HCT116 (cell line): ENCODE results near the gene AOPEP. TPM values are rescaled to one million over a fixed set of nuclear protein-coding genes. Genes with fewer than 3 reads are reported as not detected.

ENCODE experiments used
- ATAC-seq: fragments of 200-7000 bp; cut with Tn5 transposase; 2 replicates; pipeline ENCODE4 v1.9.1; 2020; ENCODE audit warnings: mild to moderate bottlenecking, moderate library complexity
- BruUV-seq: library from RNA; stranded (reverse); fragments of 400-500 nt; replicated peaks from 2 replicates; lab custom pipeline; 2021; lab: Mats Ljungman, UMichigan
- CTCF ChIA-PET: fragments of 300-600 bp; sonication (Branson Sonifier 250); formaldehyde crosslinking; loops from one replicate; lab custom pipeline; 2021; ENCODE audit warnings: antibody characterized with exemption; lab: Charles Lee
- POLR2A ChIA-PET: fragments of 300-600, 350-600 bp; sonication (Branson Sonifier 250); formaldehyde crosslinking; loops from one replicate; lab custom pipeline; 2021; ENCODE audit warnings: antibody characterized with exemption; lab: Charles Lee
- RAD21 ChIA-PET, 2 experiments: fragments of 300-600 bp; sonication (Branson Sonifier 250); formaldehyde crosslinking; loops; one replicate each; lab custom pipeline; 2023; ENCODE audit warnings: low total read pairs in 2 of 2; ENCODE audit not compliant: uncharacterized antibody in 2 of 2, unreplicated experiment in 2 of 2, low non-redundant PET in 1 of 2; lab: Charles Lee
- DNase-seq: peaks from one replicate; pipeline ENCODE4 v3.0.0-alpha.2; 2010; ENCODE audit warnings: low read depth, low spot score
- H2AFZ ChIP-seq: fragments of 200-600 bp; shearing (Covaris generic), sonication (generic); 2 replicates; pipeline ENCODE4 v1.6.1; 2017; ENCODE audit warnings: low read depth, mixed run types, mixed read lengths, antibody characterized with exemption, low read length; ENCODE audit not compliant: poor library complexity, severe bottlenecking
- H3K27ac ChIP-seq: 2 replicates; pipeline ENCODE4 v1.5.1; 2012; ENCODE audit warnings: low read depth, low read length
- H3K27me3 ChIP-seq: fragments of 200-600 bp; sonication (generic); 2 replicates; pipeline ENCODE4 v1.6.1; 2016; ENCODE audit warnings: mixed run types, low read length, mixed read lengths; ENCODE audit not compliant: insufficient read depth
- H3K36me3 ChIP-seq, 2 experiments: fragments of 200-500 bp in 1 of 2; fragments of 200-600 bp in 1 of 2; sonication (Bioruptor generic) in 1 of 2; sonication (generic) in 1 of 2; 2 replicates each; pipeline versions ENCODE4 v1.5.1 to v1.6.1; 2014 to 2016; ENCODE audit warnings: low read length in 2 of 2, inconsistent platforms in 1 of 2, mixed read lengths in 1 of 2, mixed run types in 1 of 2; ENCODE audit not compliant: insufficient read depth in 2 of 2, control insufficient read depth in 1 of 2
- H3K4me1 ChIP-seq, 2 experiments: fragments of 200-600 bp in 1 of 2; sonication (generic) in 1 of 2; 2 replicates each; pipeline versions ENCODE4 v1.5.1 to v1.6.1; 2012 to 2017; ENCODE audit warnings: low read length in 2 of 2, inconsistent platforms in 1 of 2, mild to moderate bottlenecking in 1 of 2, mixed read lengths in 1 of 2, mixed run types in 1 of 2, moderate library complexity in 1 of 2; ENCODE audit not compliant: insufficient read depth in 2 of 2, control insufficient read depth in 1 of 2
- H3K4me2 ChIP-seq: fragments of 200-600 bp; sonication (generic); 2 replicates; pipeline ENCODE4 v1.6.1; 2017; ENCODE audit warnings: mixed run types, low read length, mixed read lengths
- H3K4me3 ChIP-seq, 2 experiments: fragments of 200-600 bp in 1 of 2; sonication (generic) in 1 of 2; replicated peaks in 1 of 2; 2 replicates each; pipeline ENCODE4 v1.5.1; 2011 to 2016; ENCODE audit warnings: low read length in 2 of 2, control low read depth in 1 of 2, low read depth in 1 of 2, mild to moderate bottlenecking in 1 of 2, mixed read lengths in 1 of 2, mixed run types in 1 of 2
- H3K79me2 ChIP-seq: fragments of 200-600 bp; sonication (generic); 2 replicates; pipeline ENCODE4 v1.6.1; 2017; ENCODE audit warnings: mild to moderate bottlenecking, mixed run types, low read length, moderate library complexity, mixed read lengths; ENCODE audit not compliant: insufficient read depth
- H3K9ac ChIP-seq: fragments of 200-600 bp; sonication (generic); 2 replicates; pipeline ENCODE4 v1.6.1; 2016; ENCODE audit warnings: low read length, mixed read lengths
- H3K9me2 ChIP-seq: fragments of 200-600 bp; sonication (generic), shearing (Covaris generic); 2 replicates; pipeline ENCODE4 v1.6.1; 2017; ENCODE audit warnings: mixed run types, mild to moderate bottlenecking, moderate library complexity; ENCODE audit not compliant: insufficient read depth
- H3K9me3 ChIP-seq, 2 experiments: fragments of 200-500 bp in 1 of 2; fragments of 200-600 bp in 1 of 2; sonication (Bioruptor generic) in 1 of 2; sonication (generic) in 1 of 2; 2 replicates each; pipeline ENCODE4 v1.6.1; 2014 to 2017; ENCODE audit warnings: low read length in 2 of 2, mixed read lengths in 2 of 2, inconsistent platforms in 1 of 2, low read depth in 1 of 2, mild to moderate bottlenecking in 1 of 2, mixed run types in 1 of 2, moderate library complexity in 1 of 2; ENCODE audit not compliant: control insufficient read depth in 1 of 2, insufficient read depth in 1 of 2
- H4K20me1 ChIP-seq: fragments of 200-600 bp; sonication (generic), shearing (Covaris generic); 2 replicates; pipeline ENCODE4 v1.6.1; 2017; ENCODE audit warnings: mixed run types, mild to moderate bottlenecking, moderate library complexity; ENCODE audit not compliant: insufficient read depth
- CTCF ChIP-seq, 3 experiments: fragments of 200-600 bp in 1 of 3; sonication (generic) in 1 of 3; IDR thresholded peaks in 2 of 3; conservative IDR thresholded peaks in 1 of 3; 2 replicates each; pipeline ENCODE4 v1.5.1; 2012 to 2017; ENCODE audit warnings: low read depth in 2 of 3, low read length in 2 of 3, antibody characterized with exemption in 1 of 3, borderline replicate concordance in 1 of 3, control low read depth in 1 of 3, mild to moderate bottlenecking in 1 of 3, mixed read lengths in 1 of 3, mixed run types in 1 of 3, moderate library complexity in 1 of 3; ENCODE audit not compliant: insufficient read depth in 1 of 3
- ELF1 ChIP-seq: IDR thresholded peaks from 2 replicates; pipeline ENCODE4 v1.6.1; 2012; ENCODE audit warnings: low read depth, borderline replicate concordance
- EZH2 ChIP-seq: fragments of 200-600 bp; sonication (generic); IDR thresholded peaks from 2 replicates; pipeline ENCODE4 v1.6.1; 2017; ENCODE audit warnings: antibody characterized with exemption, mixed run types
- EZH2phosphoT487 ChIP-seq: fragments of 200-600 bp; IDR thresholded peaks from 2 replicates; pipeline ENCODE4 v1.6.1; 2018; ENCODE audit warnings: antibody characterized with exemption, borderline replicate concordance
- SIN3A ChIP-seq: IDR thresholded peaks from 2 replicates; pipeline ENCODE4 v1.6.1; 2012; ENCODE audit warnings: low read depth
- SP1 ChIP-seq: IDR thresholded peaks from 2 replicates; pipeline ENCODE4 v1.6.1; 2012; ENCODE audit warnings: low read depth
- SRF ChIP-seq: IDR thresholded peaks from 2 replicates; pipeline ENCODE4 v1.6.1; 2012; ENCODE audit warnings: low read depth
- TCF7L2 ChIP-seq: IDR thresholded peaks from 2 replicates; pipeline ENCODE4 v1.7.0; 2011; ENCODE audit warnings: borderline replicate concordance, inconsistent platforms; ENCODE audit not compliant: insufficient read depth, insufficient read length; ENCODE audit errors: extremely low read depth
- ZNF274 ChIP-seq: fragments of 200-500 bp; sonication (Bioruptor generic); IDR thresholded peaks from 2 replicates; pipeline ENCODE4 v1.6.1; 2014; ENCODE audit warnings: mild to moderate bottlenecking, low read depth, low read length, inconsistent platforms
- intact Hi-C: fragments of 100-400 bp; cut with micrococcal nuclease; formaldehyde crosslinking; loops from 2 replicates; pipeline ENCODE4 v1.10.0; 2022
- total RNA-seq: library from RNA; stranded (reverse); gene quantifications from one replicate; pipeline ENCODE4 v1.2.1, GENCODE V29; 2021; ENCODE audit not compliant: unreplicated experiment
- TF ChIP-seq, protein P1 (sequence below): IDR thresholded peaks from 2 replicates; pipeline ENCODE4 v1.6.1; 2012

AOPEP gene
- total RNA-seq, 1 experiment from 2014 or later = 15.1 TPM

DNA sequence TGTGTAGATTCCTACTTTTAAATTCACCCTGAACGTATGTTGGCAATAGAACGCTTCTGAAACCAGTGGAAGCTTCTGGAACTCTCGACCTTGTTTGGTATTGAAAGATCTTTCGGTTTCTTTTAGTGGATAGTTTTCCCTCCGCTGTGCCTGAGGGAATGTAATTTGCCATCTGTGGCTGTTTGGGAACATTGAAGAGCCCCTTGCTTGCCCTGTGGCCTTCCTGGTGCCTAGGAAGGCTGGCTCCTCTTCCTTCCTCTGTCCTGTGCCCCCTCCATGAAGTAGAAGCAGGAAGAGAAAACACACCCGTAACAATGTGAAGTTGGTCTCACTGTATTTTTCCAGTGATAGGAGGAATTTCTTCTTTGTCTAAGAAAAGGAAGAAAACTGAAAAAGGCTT, 274.3 kb downstream of the AOPEP start:
- intact Hi-C loops = loop anchor here (5.0 kb wide), 1 partner anchor 134 kb away; no protein-coding TSS in a partner anchor
- no peak overlapping the region for H3K27ac ChIP-seq
- H3K4me1 ChIP-seq = peaks cover 6 to 14% of the 10 kb centered on the region in 2 experiments
- ATAC-seq (no peak), DNase-seq (no peak)
- H3K4me2 ChIP-seq = no peak overlapping the region
- no peaks in the 10 kb centered on the region for H3K79me2 ChIP-seq
- no peaks in the 10 kb centered on the region for H3K9me3 ChIP-seq
- no peak overlapping the region for H3K9ac ChIP-seq
- POLR2A ChIA-PET = no interaction called here
- TF ChIP-seq ZNF274 = no peak
- BruUV-seq = no TSS peak
- CTCF ChIA-PET = no interaction called here
- H3K4me3 ChIP-seq = no peak overlapping the region
- H2AFZ ChIP-seq = no peak overlapping the region
- RAD21 ChIA-PET = no interaction called here
- no peaks in the 10 kb centered on the region for H4K20me1 ChIP-seq
- no peaks in the 10 kb centered on the region for H3K36me3 ChIP-seq
- no peaks in the 10 kb centered on the region for H3K9me2 ChIP-seq
- H3K27me3 ChIP-seq = no peaks in the 10 kb centered on the region

- intact Hi-C loops = loop anchor here (5.0 kb wide), 1 partner anchor 134 kb away; no protein-coding TSS in a partner anchor
- H3K4me2 ChIP-seq = no peak overlapping the region
- TF ChIP-seq EZH2phosphoT487 (no peak), CTCF (IDR thresholded peaks at IDR 0.05 in 2 of 3, conservative IDR thresholded peaks at IDR 0.05 in 1 of 3; ENCODE audit: borderline replicate concordance in 1 of 3, insufficient read depth in 1 of 3, low read depth in 2 of 3, low read length in 2 of 3) (no peak), TCF7L2 (no peak), ELF1 (no peak), SRF (no peak), SIN3A (no peak), SP1 (no peak), EZH2 (no peak)
- TF ChIP-seq, protein P1, sequence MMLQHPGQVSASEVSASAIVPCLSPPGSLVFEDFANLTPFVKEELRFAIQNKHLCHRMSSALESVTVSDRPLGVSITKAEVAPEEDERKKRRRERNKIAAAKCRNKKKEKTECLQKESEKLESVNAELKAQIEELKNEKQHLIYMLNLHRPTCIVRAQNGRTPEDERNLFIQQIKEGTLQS = no peak
- DNase-seq (no peak), ATAC-seq (no peak)
- H2AFZ ChIP-seq = no peak overlapping the region
- no peaks in the 10 kb centered on the region for H3K36me3 ChIP-seq
- H3K9ac ChIP-seq = no peak overlapping the region
- CTCF ChIA-PET = no interaction called here
- H3K4me3 ChIP-seq = no peak overlapping the region
- RAD21 ChIA-PET = no interaction called here
- no peaks in the 10 kb centered on the region for H3K9me2 ChIP-seq
- POLR2A ChIA-PET = no interaction called here
- BruUV-seq = no TSS peak
- H4K20me1 ChIP-seq = no peaks in the 10 kb centered on the region
- no peaks in the 10 kb centered on the region for H3K79me2 ChIP-seq
- H3K9me3 ChIP-seq = no peaks in the 10 kb centered on the region
- peaks cover 6 to 22% of the 10 kb centered on the region in 2 experiments for H3K4me1 ChIP-seq
- no peak overlapping the region for H3K27ac ChIP-seq
- H3K27me3 ChIP-seq = no peaks in the 10 kb centered on the region
Measured at GRCh38 chr9:95001720-95002119, 275.2 kb downstream of the AOPEP start.
